Measurements from ENCODE around the gene CDHR3. TPM values are rescaled to one million over a fixed set of nuclear protein-coding genes. Genes with fewer than 3 reads are reported as not detected.

CDHR3 gene
- total and polyA plus RNA-seq, 9 of the 15 experiments (the other 6 are each of a cell fraction or from before 2014, with no cell fraction given) = 0.03 to 0.66 (median 0.24) TPM; not detected in 1

GRCh38 chr7:105958012-105958411 is 5.1 kb upstream of the CDHR3 start:
- Histone ChIP-seq H3K36me3 (ENCODE audit: control insufficient read depth, insufficient read depth, low read length) (no peaks in the 10 kb centered on the region), H3K4me3 (no peak overlapping the region), H4K20me1 (replicated peaks; ENCODE audit: control insufficient read depth, insufficient read depth, low read length) (0 out of 2 replicates have a peak, but pooled peaks cover 4% of the 10 kb centered on the region), H3K9me3 (replicated peaks; ENCODE audit: control insufficient read depth, insufficient read depth, low read depth, low read length) (no peaks in the 10 kb centered on the region; the same call in 1 of the 2 replicates), H3K4me2 (ENCODE audit: insufficient read depth, low read length) (no peak overlapping the region), H3K4me1 (replicated peaks in 1 of 2; ENCODE audit: control insufficient read depth in 2 of 2, insufficient read depth in 2 of 2, low read length in 2 of 2) (peaks cover 0 to 6% of the 10 kb centered on the region in 2 experiments; a peak in 1 of 5 replicates), H3K9me1 (ENCODE audit: control insufficient read depth, insufficient read depth, low read length) (no peaks in the 10 kb centered on the region), H3K27me3 (ENCODE audit: control insufficient read depth in 2 of 2, insufficient read depth in 2 of 2, low read length in 2 of 2) (peaks cover 37 to 43% of the 10 kb centered on the region in 2 experiments), H3K27ac (ENCODE audit: extremely low read depth, low read depth, low read length) (no peak overlapping the region), H3K9ac (ENCODE audit: insufficient read depth in 1 of 2, low read depth in 2 of 2, low read length in 2 of 2) (no peak overlapping the region), H3K79me2 (ENCODE audit: control insufficient read depth, insufficient read depth, low read length) (no peaks in the 10 kb centered on the region), H2AFZ (ENCODE audit: low read depth, low read length) (no peak overlapping the region)
- no peak for FAIRE-seq
- no TSS peak for BruUV-seq (replicated peaks)
- no peak for ATAC-seq
- TF ChIP-seq, protein P1, sequence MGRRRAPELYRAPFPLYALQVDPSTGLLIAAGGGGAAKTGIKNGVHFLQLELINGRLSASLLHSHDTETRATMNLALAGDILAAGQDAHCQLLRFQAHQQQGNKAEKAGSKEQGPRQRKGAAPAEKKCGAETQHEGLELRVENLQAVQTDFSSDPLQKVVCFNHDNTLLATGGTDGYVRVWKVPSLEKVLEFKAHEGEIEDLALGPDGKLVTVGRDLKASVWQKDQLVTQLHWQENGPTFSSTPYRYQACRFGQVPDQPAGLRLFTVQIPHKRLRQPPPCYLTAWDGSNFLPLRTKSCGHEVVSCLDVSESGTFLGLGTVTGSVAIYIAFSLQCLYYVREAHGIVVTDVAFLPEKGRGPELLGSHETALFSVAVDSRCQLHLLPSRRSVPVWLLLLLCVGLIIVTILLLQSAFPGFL (CRISPR knock-in tag; IDR thresholded peaks at IDR 0.05) = no peak
- no peak for TF ChIP-seq E2F8 (IDR thresholded peaks at IDR 0.05; ENCODE audit: low read depth, partially characterized antibody)
- no peak for TF ChIP-seq SIN3B (IDR thresholded peaks at IDR 0.05; ENCODE audit: low read depth)
- TF ChIP-seq, protein P2, sequence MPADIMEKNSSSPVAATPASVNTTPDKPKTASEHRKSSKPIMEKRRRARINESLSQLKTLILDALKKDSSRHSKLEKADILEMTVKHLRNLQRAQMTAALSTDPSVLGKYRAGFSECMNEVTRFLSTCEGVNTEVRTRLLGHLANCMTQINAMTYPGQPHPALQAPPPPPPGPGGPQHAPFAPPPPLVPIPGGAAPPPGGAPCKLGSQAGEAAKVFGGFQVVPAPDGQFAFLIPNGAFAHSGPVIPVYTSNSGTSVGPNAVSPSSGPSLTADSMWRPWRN (IDR thresholded peaks at IDR 0.05; ENCODE audit: low read depth) = no peak
- TF ChIP-seq SOX6 (IDR thresholded peaks at IDR 0.05) = no peak
- no peak for TF ChIP-seq KDM1A (IDR thresholded peaks at IDR 0.05)
- POLR2A ChIA-PET = no interaction called here
- 0% methylated on average over 3 of the region's 3 CpGs for WGBS (ENCODE audit: insufficient coverage, low coverage, missing lambda C conversion rate)
- DNase-seq (ENCODE audit: extremely low read depth in 1 of 4, low spot score in 3 of 4) = no peak
- intact Hi-C loops (cut with micrococcal nuclease) = no loop called here
- in situ Hi-C loops (cut with MboI) = no loop called here
- CTCF ChIA-PET (ENCODE audit: low intra/inter-chr PET ratio) = no interaction called here

All from K562 (cell line).